HG02642 (cell line): Measurements from ENCODE around the gene TRAPPC6A.

ENCODE experiments used
- ATAC-seq: cut with Tn5 transposase; IDR thresholded peaks from one replicate; pipeline ENCODE4 v1.9.1; 2021; ENCODE audit warnings: mild to moderate bottlenecking; ENCODE audit not compliant: unreplicated experiment, poor library complexity

The TRAPPC6A gene

GRCh38 chr19:45177817-45178261 lies at the start of gene TRAPPC6A:
Gene TRAPPC6A, minus strand, starts transcription at chr19:45178237. Its CDS starts 19 bp downstream, at chr19:45178218.
- ATAC-seq, result peak; percentile 7

GRCh38 chr19:45224645-45225044 lies 46.6 kb upstream of the TRAPPC6A start:
- no peak for ATAC-seq

- no peak for ATAC-seq
Observed at GRCh38 chr19:45223879-45224278, 45.8 kb upstream of the TRAPPC6A start.

GRCh38 chr19:45222724-45223123 lies 44.7 kb upstream of the TRAPPC6A start:
- no peak for ATAC-seq

- ATAC-seq, result no peak
Observed at GRCh38 chr19:45218911-45219743, 41.1 kb upstream of the TRAPPC6A start.

DNA sequence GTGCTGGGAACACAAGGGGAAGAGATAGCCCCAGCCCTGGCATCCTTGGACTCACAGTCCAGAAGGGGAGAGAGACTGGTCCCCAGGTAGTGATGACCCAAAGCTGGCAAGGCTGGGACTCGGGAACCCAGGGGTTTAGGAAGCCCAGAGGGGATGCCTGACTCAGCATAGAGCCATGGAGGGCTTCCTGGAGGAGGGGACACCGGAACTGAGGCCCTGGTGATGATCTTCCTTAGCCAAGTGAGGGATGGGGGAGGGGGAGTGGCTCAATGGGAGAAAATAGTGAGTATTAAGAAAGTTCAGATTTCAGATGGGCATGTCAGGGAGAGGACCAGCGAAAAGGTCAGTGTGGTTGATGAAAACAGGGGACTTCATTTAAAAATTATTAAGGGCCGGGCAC lies 40.4 kb upstream of the TRAPPC6A start:
- ATAC-seq, result no peak

DNA sequence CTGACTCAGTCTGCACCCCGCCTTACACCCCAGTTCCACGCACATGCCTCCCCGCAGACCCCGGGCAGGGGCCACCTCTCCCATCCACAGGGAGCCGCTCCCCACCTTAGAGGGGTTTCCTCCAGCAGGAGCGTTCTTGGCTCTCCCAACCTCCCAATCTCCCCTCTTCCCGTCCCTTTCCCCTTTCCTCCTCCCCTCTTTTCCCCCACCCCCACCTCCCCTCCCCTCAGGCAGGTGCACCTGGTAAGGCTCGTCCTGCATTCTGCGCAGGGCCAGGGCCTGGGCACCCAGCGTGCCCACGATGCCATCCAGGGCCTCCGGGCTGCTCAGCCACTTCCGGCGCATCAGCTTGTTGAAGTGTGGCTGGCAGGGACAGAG lies 39.9 kb upstream of the TRAPPC6A start:
- ATAC-seq, result no peak

DNA sequence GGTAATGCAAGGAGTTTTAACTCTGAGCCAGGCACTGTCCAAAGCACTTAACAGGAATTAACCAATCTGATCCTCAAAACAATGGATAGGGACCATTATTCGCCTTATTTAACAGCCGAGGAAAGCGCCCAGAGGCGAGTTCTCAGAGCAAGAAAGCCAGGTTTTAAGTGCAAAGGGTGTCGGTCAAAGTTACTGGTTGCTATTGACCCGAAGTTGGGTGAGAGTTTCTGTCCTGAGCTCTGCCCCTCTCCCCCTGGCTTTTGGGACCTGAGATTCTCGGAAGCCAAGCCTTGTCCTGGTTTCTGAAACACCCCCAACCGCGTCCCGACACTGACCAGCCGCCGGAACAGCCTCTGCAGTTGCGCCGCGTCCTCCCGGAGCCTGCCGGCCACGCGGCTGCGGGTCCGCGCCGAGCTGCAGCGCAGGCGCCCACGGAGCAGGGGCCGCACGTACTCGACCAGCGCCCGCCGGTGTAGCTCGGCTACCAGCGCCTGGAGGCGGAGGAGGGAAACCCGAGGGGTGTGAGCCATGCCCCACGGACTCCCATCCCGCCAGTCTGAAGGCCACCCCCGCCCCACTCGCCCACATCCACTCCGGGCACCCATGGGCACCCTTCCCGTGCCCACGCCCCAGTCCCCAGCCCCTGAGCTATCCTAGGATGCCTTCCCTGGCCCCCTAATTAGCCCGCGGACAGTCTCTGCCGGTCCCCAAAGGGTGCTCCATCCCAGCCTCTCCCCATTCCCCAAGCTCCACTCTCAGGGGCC lies 39.3 kb upstream of the TRAPPC6A start:
- no peak for ATAC-seq

GRCh38 chr19:45216667-45217066 lies 38.6 kb upstream of the TRAPPC6A start:
- no peak for ATAC-seq

DNA sequence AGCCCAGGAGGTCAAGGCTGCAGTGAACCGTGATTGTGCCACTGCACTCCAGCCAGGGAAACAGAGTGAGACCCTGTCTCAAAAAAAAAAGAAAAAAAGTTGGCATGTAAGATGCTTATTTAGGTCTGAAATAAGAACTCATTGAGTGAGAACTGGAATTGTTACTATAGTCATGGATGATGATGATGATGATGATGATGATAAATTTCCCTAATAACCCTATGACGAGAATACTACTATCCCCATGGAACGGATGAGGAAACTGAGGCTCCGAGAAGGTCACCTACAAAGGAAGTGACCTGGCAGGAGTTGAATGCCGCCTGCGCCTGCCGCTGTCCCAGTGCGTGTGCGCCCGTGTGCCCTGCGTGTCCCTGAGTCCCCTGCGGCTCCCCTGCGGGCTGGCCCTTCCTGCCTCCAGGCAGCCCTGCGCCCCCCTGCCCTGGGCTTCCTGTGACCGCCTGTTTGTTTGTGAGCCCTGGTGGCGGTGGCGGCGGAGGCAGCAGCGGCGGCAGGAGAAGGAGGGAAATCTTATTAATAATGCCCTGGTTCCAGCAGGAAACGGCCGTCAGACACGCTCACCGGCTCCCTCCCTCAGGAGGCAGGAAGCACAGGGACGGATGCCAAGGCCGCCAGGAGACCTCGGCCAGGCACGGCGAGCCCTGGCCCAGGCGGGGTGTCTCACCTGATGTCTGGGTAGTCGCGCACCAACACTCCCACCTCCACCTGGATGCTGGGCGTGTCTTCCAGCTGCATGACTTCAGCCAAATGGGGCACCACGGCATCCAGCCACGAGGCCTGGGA lies 37.6 kb upstream of the TRAPPC6A start:
- ATAC-seq, result no peak

DNA sequence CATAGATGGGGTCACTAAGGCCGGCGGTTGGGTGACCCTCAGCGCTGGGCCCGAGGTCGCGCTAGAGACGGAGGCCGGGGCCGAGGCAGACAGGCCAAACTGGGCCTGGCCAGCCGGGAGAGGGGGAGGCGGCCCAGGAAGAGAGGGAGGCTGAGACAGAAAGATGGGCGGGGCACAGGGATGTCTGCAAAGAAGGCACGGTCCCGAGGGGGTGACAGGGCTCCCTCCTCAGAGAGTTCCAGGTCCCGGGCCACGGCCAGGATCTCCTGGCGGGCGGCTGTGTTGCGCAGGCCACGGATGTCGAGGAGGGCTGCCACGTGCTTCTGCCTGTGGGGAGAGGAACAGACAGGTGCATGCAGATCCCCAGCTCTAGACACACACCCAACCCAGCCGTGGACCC lies 35.0 kb upstream of the TRAPPC6A start:
- ATAC-seq, result no peak

- no peak for ATAC-seq
Observed at GRCh38 chr19:45211751-45212381, 33.8 kb upstream of the TRAPPC6A start.

DNA sequence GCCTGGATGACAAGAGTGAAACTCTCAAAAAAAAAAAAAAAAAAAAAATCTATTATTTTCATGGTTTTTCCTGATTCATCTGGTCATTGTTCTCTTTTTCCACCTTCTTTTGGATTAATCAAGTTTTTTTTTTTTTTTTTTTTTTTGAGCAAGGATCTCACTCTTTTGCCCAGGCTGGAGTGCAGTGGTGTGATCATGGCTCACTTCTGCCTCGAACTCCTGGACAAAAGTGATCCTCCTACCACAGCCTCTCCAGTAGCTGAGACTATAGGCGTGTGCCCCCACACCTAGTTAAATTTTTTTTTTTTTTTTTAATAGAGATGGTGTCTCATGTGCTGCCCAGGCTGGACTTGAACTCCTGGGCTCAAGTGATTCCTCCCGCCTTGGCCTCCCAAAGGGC lies 28.3 kb upstream of the TRAPPC6A start:
- no peak for ATAC-seq

DNA sequence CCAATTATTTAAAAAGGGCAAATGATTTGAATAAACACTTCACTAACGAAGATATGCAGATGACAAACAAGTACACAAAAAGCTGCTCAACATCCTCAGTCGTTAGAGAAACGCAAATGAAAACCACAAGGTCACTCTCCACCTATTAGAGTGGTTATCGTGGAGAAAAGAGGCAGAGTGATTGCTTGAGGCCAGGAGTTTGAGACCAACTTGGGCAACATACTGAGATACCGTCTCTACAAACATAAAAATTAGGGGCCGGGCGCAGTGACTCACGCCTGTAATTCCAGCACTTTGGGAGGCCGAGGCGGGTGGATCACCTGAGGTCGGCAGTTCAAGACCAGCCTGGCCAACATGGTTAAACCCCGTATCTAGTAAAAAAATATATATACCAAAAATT lies 27.8 kb upstream of the TRAPPC6A start:
- ATAC-seq, result no peak

DNA sequence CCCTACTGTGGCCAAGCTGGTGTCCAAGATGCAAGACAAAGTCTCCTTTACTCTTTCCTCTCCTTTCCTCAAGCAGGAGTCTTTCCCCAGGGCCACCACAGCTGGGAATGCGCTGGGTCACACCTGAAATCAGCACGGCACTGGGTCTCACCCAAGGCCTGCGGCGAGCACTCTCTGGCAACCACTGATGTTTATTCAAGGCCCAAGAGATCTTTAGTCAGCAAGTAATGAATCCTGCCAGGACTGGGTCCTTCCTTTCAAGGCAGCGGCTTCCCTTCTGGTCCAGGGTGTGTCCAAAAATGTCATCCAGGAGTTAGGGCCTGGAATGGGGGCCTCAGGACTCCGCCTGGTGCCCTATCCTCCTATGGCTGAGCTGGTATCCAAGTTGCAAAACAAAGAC lies 24.6 kb upstream of the TRAPPC6A start:
- no peak for ATAC-seq

DNA sequence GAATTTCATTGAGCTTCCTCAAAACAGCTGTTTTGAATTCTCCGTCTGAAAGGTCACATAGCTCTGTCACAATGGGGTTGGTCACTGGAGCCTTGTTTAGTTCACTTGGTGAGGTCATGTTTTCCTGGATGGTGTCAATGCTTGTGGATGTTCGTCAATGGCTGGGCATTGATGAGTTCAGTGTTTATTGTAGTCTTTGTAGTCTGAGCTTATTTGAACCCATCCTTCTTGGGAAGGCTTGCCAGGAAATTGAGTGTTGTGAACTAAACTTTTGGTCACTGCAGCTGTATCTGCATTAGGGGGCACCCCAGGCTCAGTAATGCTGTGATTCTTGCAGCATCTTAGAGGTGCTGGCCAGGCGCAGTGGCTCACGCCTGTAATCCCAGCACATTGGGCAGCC lies 22.5 kb upstream of the TRAPPC6A start:
- ATAC-seq, result no peak

GRCh38 chr19:45195764-45196163 lies 17.7 kb upstream of the TRAPPC6A start:
- no peak for ATAC-seq

GRCh38 chr19:45191375-45191774 lies 13.3 kb upstream of the TRAPPC6A start:
- no peak for ATAC-seq

GRCh38 chr19:45189971-45190370 lies 11.9 kb upstream of the TRAPPC6A start:
- ATAC-seq, result no peak

- ATAC-seq, result no peak
Observed at GRCh38 chr19:45187421-45188100, 9.5 kb upstream of the TRAPPC6A start.
